PC-3 (cell line): Measurements from ENCODE around the gene CXADR. TPM values are rescaled to one million over a fixed set of nuclear protein-coding genes. Genes with fewer than 3 reads are reported as not detected.
"Not testable (repeated sequence)": the region's sequence is repeated elsewhere in the genome, so short reads cannot be mapped to it uniquely, and the experiment has no call there.

Experiments
- ATAC-seq: fragments of 200-7000 bp; cut with Tn5 transposase; 2 replicates; pipeline ENCODE4 v1.9.1; 2020; ENCODE audit warnings: mild to moderate bottlenecking, moderate library complexity
- BruUV-seq: library from RNA; stranded (reverse); fragments of 400-500 nt; replicated peaks from 2 replicates; lab custom pipeline; 2021; lab: Mats Ljungman, UMichigan
- CTCF ChIA-PET: fragments of 300-600 bp; sonication (Branson Sonifier 250); formaldehyde crosslinking; loops from one replicate; lab custom pipeline; 2022; ENCODE audit warnings: antibody characterized with exemption; lab: Charles Lee
- POLR2A ChIA-PET: fragments of 300-600 bp; sonication (Branson Sonifier 250); formaldehyde crosslinking; loops from one replicate; lab custom pipeline; 2022; ENCODE audit warnings: antibody characterized with exemption; ENCODE audit not compliant: unreplicated experiment; lab: Charles Lee
- DNase-seq: peaks from one replicate; pipeline ENCODE4 v3.0.0-alpha.2; 2015
- H2AFZ ChIP-seq: fragments of 300-600 bp; sonication (generic); 2 replicates; pipeline ENCODE4 v1.6.0; 2016; ENCODE audit warnings: antibody characterized with exemption, low read length
- H3F3A ChIP-seq: fragments of 300-600 bp; sonication (generic); one replicate; pipeline ENCODE4 v1.6.0; 2017; ENCODE audit warnings: antibody characterized with exemption, low read length, control low read depth, mild to moderate bottlenecking; ENCODE audit not compliant: unreplicated experiment
- H3K27ac ChIP-seq: fragments of 300-600 bp; sonication (generic); 2 replicates; pipeline ENCODE4 v1.5.1; 2016; ENCODE audit warnings: mild to moderate bottlenecking, low read length
- H3K27me3 ChIP-seq: fragments of 300-600 bp; sonication (generic); 2 replicates; pipeline ENCODE4 v1.6.1; 2016; ENCODE audit warnings: low read length, mixed read lengths
- H3K36me3 ChIP-seq: fragments of 300-600 bp; sonication (generic); 2 replicates; pipeline ENCODE4 v1.6.1; 2016; ENCODE audit warnings: low read depth, mixed run types, low read length, mixed read lengths
- H3K4me1 ChIP-seq: fragments of 300-600 bp; sonication (generic); 2 replicates; pipeline ENCODE4 v1.5.1; 2016; ENCODE audit warnings: low read length; ENCODE audit not compliant: insufficient read depth
- H3K4me2 ChIP-seq: fragments of 300-600 bp; sonication (generic); 2 replicates; pipeline ENCODE4 v1.6.0; 2016; ENCODE audit warnings: low read length
- H3K4me3 ChIP-seq: fragments of 300-600 bp; sonication (generic); 2 replicates; pipeline ENCODE4 v1.5.1; 2016; ENCODE audit warnings: mild to moderate bottlenecking, low read length, mixed read lengths
- H3K79me2 ChIP-seq: fragments of 300-600 bp; sonication (generic); 2 replicates; pipeline ENCODE4 v1.6.1; 2017; ENCODE audit warnings: low read length, mixed read lengths
- H3K9ac ChIP-seq: fragments of 300-600 bp; sonication (generic); 2 replicates; pipeline ENCODE4 v1.6.0; 2016; ENCODE audit warnings: mild to moderate bottlenecking, low read length
- H3K9me2 ChIP-seq: fragments of 300-600 bp; sonication (generic); replicated peaks from 2 replicates; pipeline ENCODE4 v1.6.1; 2016; ENCODE audit warnings: mixed run types, low read length, mixed read lengths
- H3K9me3 ChIP-seq: fragments of 300-600 bp; sonication (generic); 2 replicates; pipeline ENCODE4 v1.6.1; 2016; ENCODE audit warnings: low read length, mixed read lengths
- H4K20me1 ChIP-seq: fragments of 300-600 bp; sonication (generic); 2 replicates; pipeline ENCODE4 v1.6.1; 2016; ENCODE audit warnings: low read length, mixed read lengths
- EZH2 ChIP-seq: fragments of 300-600 bp; sonication (generic); IDR thresholded peaks from one replicate; pipeline ENCODE4 v1.6.1; 2017; ENCODE audit warnings: antibody characterized with exemption, mild to moderate bottlenecking, low read length; ENCODE audit not compliant: unreplicated experiment
- EZH2phosphoT487 ChIP-seq: fragments of 300-600 bp; sonication (generic); IDR thresholded peaks from 2 replicates; pipeline ENCODE4 v1.6.1; 2018; ENCODE audit warnings: mild to moderate bottlenecking, antibody characterized with exemption, low read length, borderline replicate concordance
- intact Hi-C: fragments of 100-400 bp; cut with micrococcal nuclease; formaldehyde crosslinking; loops from 2 replicates; pipeline ENCODE4 v1.9.0; 2023
- total RNA-seq: library from RNA; depleted of rRNA; stranded (reverse); fragments of >200 nt; gene quantifications from 2 replicates; pipeline ENCODE4 v1.2.3, GENCODE V29; 2014
- TF ChIP-seq, protein P1 (sequence below): fragments of 300-600 bp; sonication (generic); conservative IDR thresholded peaks from 2 replicates; pipeline ENCODE4 v1.5.1; 2017; ENCODE audit warnings: antibody characterized with exemption, low read depth, mild to moderate bottlenecking, low read length

CXADR gene
- total RNA-seq, 1 experiment from 2014 or later, result 11.2 TPM

DNA sequence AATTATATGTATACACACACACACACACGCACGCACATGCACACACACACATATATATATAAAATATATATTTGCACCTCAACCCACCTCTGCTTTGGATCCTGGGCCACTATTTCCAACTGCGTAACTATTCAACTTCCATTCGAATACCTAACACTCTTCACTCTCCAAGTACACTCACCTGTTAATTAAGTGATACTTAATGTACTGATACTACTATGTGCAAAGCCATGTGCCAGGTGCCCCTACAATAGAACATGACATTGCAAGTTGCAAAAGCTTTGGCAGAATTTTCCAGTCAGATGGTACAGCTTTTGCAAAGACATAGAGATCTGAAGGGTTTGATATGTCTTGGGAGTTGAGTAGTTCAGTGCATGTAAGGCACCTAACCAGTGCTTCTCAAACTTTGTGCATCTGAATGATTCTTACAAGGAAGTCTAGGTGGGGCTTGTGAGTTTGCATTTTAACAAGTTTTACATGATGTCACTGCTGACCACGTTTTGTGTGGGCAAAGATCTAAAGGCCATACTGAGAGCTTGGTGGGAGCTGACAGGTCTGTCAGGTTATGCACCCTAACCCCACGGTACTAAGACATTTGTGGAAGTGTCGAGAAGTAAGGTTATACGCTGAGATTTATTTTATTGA lies 7.2 kb downstream of the CXADR start:
- H3K9me3 ChIP-seq, result no peaks in the 10 kb centered on the region
- H3K27me3 ChIP-seq, result no peaks in the 10 kb centered on the region
- ChIA-PET POLR2A (no interaction called here), CTCF (interaction anchor here (0.9 kb wide), 1 partner anchor 133 kb away, joined by 3 read pairs; no protein-coding TSS in a partner anchor)
- TF ChIP-seq EZH2phosphoT487 (no peak), EZH2 (no peak)
- TF ChIP-seq, protein P1, sequence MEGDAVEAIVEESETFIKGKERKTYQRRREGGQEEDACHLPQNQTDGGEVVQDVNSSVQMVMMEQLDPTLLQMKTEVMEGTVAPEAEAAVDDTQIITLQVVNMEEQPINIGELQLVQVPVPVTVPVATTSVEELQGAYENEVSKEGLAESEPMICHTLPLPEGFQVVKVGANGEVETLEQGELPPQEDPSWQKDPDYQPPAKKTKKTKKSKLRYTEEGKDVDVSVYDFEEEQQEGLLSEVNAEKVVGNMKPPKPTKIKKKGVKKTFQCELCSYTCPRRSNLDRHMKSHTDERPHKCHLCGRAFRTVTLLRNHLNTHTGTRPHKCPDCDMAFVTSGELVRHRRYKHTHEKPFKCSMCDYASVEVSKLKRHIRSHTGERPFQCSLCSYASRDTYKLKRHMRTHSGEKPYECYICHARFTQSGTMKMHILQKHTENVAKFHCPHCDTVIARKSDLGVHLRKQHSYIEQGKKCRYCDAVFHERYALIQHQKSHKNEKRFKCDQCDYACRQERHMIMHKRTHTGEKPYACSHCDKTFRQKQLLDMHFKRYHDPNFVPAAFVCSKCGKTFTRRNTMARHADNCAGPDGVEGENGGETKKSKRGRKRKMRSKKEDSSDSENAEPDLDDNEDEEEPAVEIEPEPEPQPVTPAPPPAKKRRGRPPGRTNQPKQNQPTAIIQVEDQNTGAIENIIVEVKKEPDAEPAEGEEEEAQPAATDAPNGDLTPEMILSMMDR, result no peak
- H3K4me3 ChIP-seq, result no peak overlapping the region
- H3K9ac ChIP-seq, result no peak overlapping the region
- H3K79me2 ChIP-seq, result 0 out of 2 replicates have a peak, but pooled peaks cover 4% of the 10 kb centered on the region
- H3F3A ChIP-seq, result no peaks in the 10 kb centered on the region
- no peaks in the 10 kb centered on the region for H3K9me2 ChIP-seq
- no peak for ATAC-seq
- peaks cover 11% of the 10 kb centered on the region for H3K4me1 ChIP-seq
- BruUV-seq, result no TSS peak
- intact Hi-C loops, result no loop called here
- no peaks in the 10 kb centered on the region for H3K36me3 ChIP-seq
- H4K20me1 ChIP-seq, result no peaks in the 10 kb centered on the region
- no peak overlapping the region for H3K27ac ChIP-seq
- no peak for DNase-seq
- H3K4me2 ChIP-seq, result no peak overlapping the region
- no peak overlapping the region for H2AFZ ChIP-seq

DNA sequence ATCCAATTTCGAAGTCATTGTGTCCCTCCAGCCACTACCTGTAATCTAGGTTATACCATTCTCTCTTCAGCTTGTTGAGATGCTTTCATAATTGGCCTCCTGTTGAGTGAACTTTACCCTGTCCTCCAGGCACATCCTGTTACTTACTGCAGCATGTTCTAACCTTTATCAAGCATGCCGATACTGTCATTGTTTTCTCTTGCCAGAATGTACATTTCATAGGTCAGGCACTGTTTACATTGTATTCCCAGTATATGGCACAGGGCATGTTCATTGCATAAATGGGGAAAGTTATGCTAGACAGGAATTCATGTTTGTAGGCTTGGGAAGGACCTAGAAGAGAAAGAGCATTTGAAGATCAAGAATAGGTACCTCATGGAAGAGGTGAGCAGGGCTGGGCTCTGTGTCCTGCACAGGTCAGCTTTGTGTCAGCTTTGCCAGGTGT lies 10.2 kb downstream of the CXADR start:
- Histone ChIP-seq H2AFZ (no peak overlapping the region), H3F3A (no peaks in the 10 kb centered on the region), H4K20me1 (no peaks in the 10 kb centered on the region), H3K4me3 (no peak overlapping the region), H3K9ac (no peak overlapping the region), H3K27me3 (no peaks in the 10 kb centered on the region), H3K4me1 (peaks cover 31% of the 10 kb centered on the region), H3K9me3 (no peaks in the 10 kb centered on the region), H3K9me2 (no peaks in the 10 kb centered on the region), H3K27ac (0 out of 2 replicates have a peak overlapping the region, but pooled peaks have one; percentile 11), H3K4me2 (peak overlapping the region; percentile 39), H3K36me3 (no peaks in the 10 kb centered on the region), H3K79me2 (no peaks in the 10 kb centered on the region)
- ChIA-PET CTCF (no interaction called here), POLR2A (no interaction called here)
- no peak for ATAC-seq
- DNase-seq, result peak; percentile 63
- TF ChIP-seq, protein P1, result no peak
- TF ChIP-seq EZH2phosphoT487, result no peak
- TF ChIP-seq EZH2, result no peak
- intact Hi-C loops, result no loop called here
- BruUV-seq, result no TSS peak

DNA sequence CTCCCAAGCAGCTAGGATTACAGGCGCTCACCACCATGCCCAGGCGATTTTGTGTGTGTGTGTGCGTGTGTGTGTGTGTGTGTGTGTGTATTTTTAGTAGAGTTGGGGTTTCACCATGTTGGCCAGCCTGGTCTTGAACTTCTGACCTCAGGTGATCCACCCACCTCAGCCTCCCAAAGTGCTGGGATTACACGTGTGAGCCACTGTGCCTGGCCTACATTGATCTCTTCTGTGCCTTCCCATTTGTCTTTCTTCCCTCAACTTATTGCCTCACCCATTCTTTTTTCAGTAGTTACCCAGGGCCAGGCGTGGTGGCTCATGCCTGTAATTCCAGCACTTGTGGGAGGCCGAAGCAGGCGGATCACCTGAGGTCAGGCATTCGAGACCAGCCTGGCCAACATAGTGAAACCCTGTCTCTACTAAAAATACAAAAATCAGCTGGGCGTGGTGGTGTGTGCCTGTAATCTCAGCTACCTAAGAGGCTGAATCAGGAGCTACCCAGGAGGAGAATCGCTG lies 11.2 kb downstream of the CXADR start:
- H3K27me3 ChIP-seq, H3F3A ChIP-seq, H3K9me2 ChIP-seq, intact Hi-C loops, H3K4me3 ChIP-seq, H3K79me2 ChIP-seq, DNase-seq, POLR2A ChIA-PET, H3K36me3 ChIP-seq, H3K27ac ChIP-seq, BruUV-seq, CTCF ChIA-PET, H3K9me3 ChIP-seq, H3K9ac ChIP-seq, H4K20me1 ChIP-seq, H2AFZ ChIP-seq, H3K4me2 ChIP-seq, ATAC-seq: not testable (repeated sequence)
- H3K4me1 ChIP-seq, result peaks cover 34% of the 10 kb centered on the region
